GM23338 (cell line): ENCODE results near the gene MRPL20. TPM values are rescaled to one million over a fixed set of nuclear protein-coding genes. Genes with fewer than 3 reads are reported as not detected.

Experiments used
- ATAC-seq: fragments of 200-7000 bp; cut with Tn5 transposase; 3 replicates; pipeline ENCODE4 v1.9.1; 2020
- DNase-seq: peaks from one replicate; pipeline ENCODE4 v3.0.0-alpha.2; 2015; ENCODE audit warnings: low spot score
- H2AFZ ChIP-seq: fragments of 200-600 bp; sonication (generic); 2 replicates; pipeline ENCODE4 v1.8.0; 2016; ENCODE audit warnings: antibody characterized with exemption, mild to moderate bottlenecking, moderate library complexity
- H3F3A ChIP-seq: fragments of 200-600 bp; sonication (generic); replicated peaks from 2 replicates; pipeline ENCODE4 v1.8.0; 2017; ENCODE audit warnings: antibody characterized with exemption, mixed run types, low read depth
- H3K27ac ChIP-seq: fragments of 200-600 bp; sonication (generic); 2 replicates; pipeline ENCODE4 v1.6.1; 2016; ENCODE audit warnings: low read depth
- H3K27me3 ChIP-seq: fragments of 200-600 bp; sonication (generic); 2 replicates; pipeline ENCODE4 v1.8.0; 2016; ENCODE audit warnings: mild to moderate bottlenecking, mixed run types, moderate library complexity; ENCODE audit not compliant: insufficient read depth
- H3K36me3 ChIP-seq: fragments of 200-600 bp; sonication (generic); 2 replicates; pipeline ENCODE4 v1.8.0; 2016; ENCODE audit warnings: mild to moderate bottlenecking; ENCODE audit not compliant: insufficient read depth
- H3K4me1 ChIP-seq: fragments of 200-600 bp; sonication (generic); 2 replicates; pipeline ENCODE4 v1.8.0; 2016; ENCODE audit warnings: mild to moderate bottlenecking, moderate library complexity; ENCODE audit not compliant: insufficient read depth
- H3K4me2 ChIP-seq: fragments of 200-600 bp; sonication (generic); 2 replicates; pipeline ENCODE4 v1.7.1; 2017; ENCODE audit warnings: mixed run types
- H3K4me3 ChIP-seq: fragments of 200-600 bp; sonication (generic); 2 replicates; pipeline ENCODE4 v1.6.1; 2016; ENCODE audit warnings: mixed run types
- H3K79me2 ChIP-seq: fragments of 200-600 bp; sonication (generic); replicated peaks from 2 replicates; pipeline ENCODE4 v1.8.0; 2017; ENCODE audit warnings: mild to moderate bottlenecking; ENCODE audit not compliant: insufficient read depth
- H3K9me2 ChIP-seq: fragments of 200-600 bp; sonication (generic); 2 replicates; pipeline ENCODE4 v1.8.0; 2017; ENCODE audit not compliant: insufficient read depth
- H4K20me1 ChIP-seq: fragments of 200-600 bp; sonication (generic); replicated peaks from 2 replicates; pipeline ENCODE4 v1.8.0; 2017; ENCODE audit warnings: mild to moderate bottlenecking; ENCODE audit not compliant: insufficient read depth
- H3K27ac Mint-ChIP-seq: 2 replicates; pipeline ENCODE4 v1.8.0; 2020; ENCODE audit warnings: inconsistent platforms, mild to moderate bottlenecking, moderate library complexity, mixed read lengths
- H3K27me3 Mint-ChIP-seq: 3 replicates; pipeline ENCODE4 v1.8.0; 2022; ENCODE audit warnings: low read depth, mild to moderate bottlenecking, moderate library complexity, mixed read lengths, inconsistent platforms; ENCODE audit not compliant: insufficient read depth, poor library complexity
- H3K36me3 Mint-ChIP-seq: 3 replicates; pipeline ENCODE4 v1.8.0; 2021; ENCODE audit warnings: low read depth, mild to moderate bottlenecking, inconsistent platforms, moderate library complexity, mixed read lengths
- H3K4me1 Mint-ChIP-seq: 3 replicates; pipeline ENCODE4 v1.8.0; 2020; ENCODE audit warnings: mild to moderate bottlenecking, inconsistent platforms, mixed read lengths
- H3K4me3 Mint-ChIP-seq: 3 replicates; pipeline ENCODE4 v1.8.0; 2021; ENCODE audit warnings: moderate library complexity, mild to moderate bottlenecking, inconsistent platforms, mixed read lengths
- H3K9me3 Mint-ChIP-seq: 3 replicates; pipeline ENCODE4 v1.8.0; 2020; ENCODE audit warnings: moderate library complexity, mild to moderate bottlenecking, inconsistent platforms, mixed read lengths
- CREB1 ChIP-seq: fragments of 250-450 bp; sonication (Bioruptor Pico); IDR thresholded peaks from 2 replicates; pipeline ENCODE4 v1.5.0; 2020; ENCODE audit warnings: low read depth, mild to moderate bottlenecking, moderate library complexity
- CTCF ChIP-seq, 2 experiments: fragments of 200-600 bp in 1 of 2; sonication (generic) in 1 of 2; conservative IDR thresholded peaks; 2 replicates each; pipeline versions ENCODE4 v1.5.1 to v1.6.1; 2016 to 2017; ENCODE audit warnings: antibody characterized with exemption in 2 of 2, low read depth in 2 of 2, mild to moderate bottlenecking in 2 of 2, moderate library complexity in 1 of 2
- ETS1 ChIP-seq: IDR thresholded peaks from 2 replicates; pipeline ENCODE4 v1.6.1; 2016; ENCODE audit warnings: antibody characterized with exemption
- EZH2 ChIP-seq: fragments of 200-600 bp; sonication (generic); IDR thresholded peaks from one replicate; pipeline ENCODE4 v1.8.0; 2017; ENCODE audit warnings: antibody characterized with exemption, mild to moderate bottlenecking, low read depth; ENCODE audit not compliant: unreplicated experiment
- EZH2phosphoT487 ChIP-seq: fragments of 200-600 bp; sonication (generic); IDR thresholded peaks from one replicate; pipeline ENCODE4 v1.8.1; 2018; ENCODE audit warnings: antibody characterized with exemption; ENCODE audit not compliant: unreplicated experiment
- JUNB ChIP-seq: IDR thresholded peaks from one replicate; pipeline ENCODE4 v1.6.1; 2016; ENCODE audit warnings: antibody characterized with exemption; ENCODE audit not compliant: unreplicated experiment
- NANOG ChIP-seq: IDR thresholded peaks from 2 replicates; pipeline ENCODE4 v1.6.1; 2016; ENCODE audit warnings: antibody characterized with exemption, borderline replicate concordance
- POLR2AphosphoS5 ChIP-seq: IDR thresholded peaks from 2 replicates; pipeline ENCODE4 v1.6.1; 2016; ENCODE audit warnings: antibody characterized with exemption, low read depth
- REST ChIP-seq: IDR thresholded peaks from one replicate; pipeline ENCODE4 v1.6.1; 2018; ENCODE audit warnings: antibody characterized with exemption; ENCODE audit not compliant: unreplicated experiment
- STAT1 ChIP-seq: IDR thresholded peaks from one replicate; pipeline ENCODE4 v1.6.1; 2016; ENCODE audit warnings: antibody characterized with exemption; ENCODE audit not compliant: unreplicated experiment
- ZNF114 ChIP-seq: fragments of 250-450 bp; sonication (Bioruptor Pico); IDR thresholded peaks from 2 replicates; pipeline ENCODE4 v1.5.0; 2020; ENCODE audit warnings: mild to moderate bottlenecking, moderate library complexity
- ZNF331 ChIP-seq: fragments of 250-450 bp; sonication (Bioruptor Pico); IDR thresholded peaks from 2 replicates; pipeline ENCODE4 v1.5.0; 2020; ENCODE audit warnings: low read depth, mild to moderate bottlenecking, moderate library complexity
- ZNF462 ChIP-seq: fragments of 250-450 bp; sonication (Bioruptor Pico); IDR thresholded peaks from 2 replicates; pipeline ENCODE4 v1.5.0; 2020; ENCODE audit warnings: mild to moderate bottlenecking, moderate library complexity
- polyA plus RNA-seq: library from polyadenylated mRNA; unstranded; fragments of >200 nt; fragmentation: Nextera tagmentation; extraction: Ambion mirVana; gene quantifications from 2 replicates; pipeline ENCODE4 v1.2.1, GENCODE V29; 2016
- total RNA-seq: library from RNA; depleted of rRNA; stranded (reverse); fragments of >200 nt; shearing (Covaris generic); gene quantifications from 2 replicates; pipeline ENCODE4 v1.2.3, GENCODE V29; 2014

The MRPL20 gene
- total and polyA plus RNA-seq, 2 experiments from 2014 or later = 173 to 319 TPM

- Histone ChIP-seq H3K79me2 (no peaks in the 10 kb centered on the region), H4K20me1 (0 out of 2 replicates have a peak, but pooled peaks cover 2% of the 10 kb centered on the region), H3K36me3 (no peaks in the 10 kb centered on the region), H3K9me2 (no peaks in the 10 kb centered on the region), H3F3A (peaks cover 15% of the 10 kb centered on the region; the same call in 1 of the 2 replicates), H3K4me1 (peaks cover under 1% of the 10 kb centered on the region; the same call in 1 of the 2 replicates), H3K27ac (no peak overlapping the region), H3K4me3 (no peak overlapping the region), H3K4me2 (no peak overlapping the region), H2AFZ (no peak overlapping the region), H3K27me3 (no peaks in the 10 kb centered on the region)
- TF ChIP-seq EZH2 (no peak), ETS1 (no peak), CREB1 (CRISPR knock-in tag) (no peak), POLR2AphosphoS5 (no peak), EZH2phosphoT487 (no peak), ZNF331 (CRISPR knock-in tag) (no peak), JUNB (no peak), NANOG (no peak), REST (no peak), ZNF462 (CRISPR knock-in tag) (no peak), STAT1 (no peak), ZNF114 (no peak), CTCF (conservative IDR thresholded peaks at IDR 0.05; ENCODE audit: low read depth in 2 of 2) (no peak)
- no peaks in the 10 kb centered on the region; the same call in 2 of the 3 replicates for H3K9me3 Mint-ChIP-seq
- no peak overlapping the region for H3K27ac Mint-ChIP-seq
- no peak for ATAC-seq
- H3K4me3 Mint-ChIP-seq = no peak overlapping the region
- no peaks in the 10 kb centered on the region for H3K36me3 Mint-ChIP-seq
- peaks cover 8% of the 10 kb centered on the region for H3K27me3 Mint-ChIP-seq
- H3K4me1 Mint-ChIP-seq = peaks cover under 1% of the 10 kb centered on the region; the same call in 2 of the 3 replicates
- DNase-seq = no peak
These were observed 39.8 kb downstream of the MRPL20 start for GRCh38 chr1:1367315-1367714.
